A549 treated with AZD2906 at 1 μM for 4 hours (cell line): ENCODE data around the gene MICAL3. TPM values are rescaled to one million over a fixed set of nuclear protein-coding genes. Genes with fewer than 3 reads are reported as not detected.

Experiments
- total RNA-seq: library from RNA; stranded (reverse); fragments of 200-300 nt; extraction: Qiagen RNA extraction; gene quantifications from 5 replicates; pipeline ENCODE4 v1.2.3, GENCODE V29; 2022

The MICAL3 gene
- total RNA-seq, result 29.8 to 44.8 TPM (median 36.4 TPM) in 5 replicates

GRCh38 chr22:18024276-18024939 lies at the start of gene MICAL3:
Gene MICAL3 (minus strand): TSS chr22:18024561. CDS start chr22:17906812, 117,749 bp downstream.

GRCh38 chr22:17774206-17774925 lies 250.0 kb downstream of the MICAL3 start, which contains the start of gene BID:
Gene BID (minus strand): TSS chr22:17774469. CDS start chr22:17750116, 24,353 bp downstream.

Other genes starting within 250 kb of the MICAL3 start
- gene PEX26, start 53.4 kb upstream of the MICAL3 start, total RNA-seq, result 8.4 to 11.2 TPM (median 9.9 TPM) in 5 replicates
- gene TUBA8, start 86.2 kb upstream of the MICAL3 start, total RNA-seq, result 0.51 to 0.82 TPM (median 0.75 TPM) in 5 replicates
- 5.9 to 6.3 TPM (median 6.1 TPM) in 5 replicates for gene USP18, start 125.6 kb upstream of the MICAL3 start, total RNA-seq